ENCODE results near the gene C1RL. TPM values are rescaled to one million over a fixed set of nuclear protein-coding genes. Genes with fewer than 3 reads are reported as not detected.

Gene C1RL
- total RNA-seq (10 to 100 TPM; 14.6 to 17.0 (median 15.5) TPM), polyA plus RNA-seq (1 to 10 TPM; 2.7 to 6.2 (median 5.1) TPM)
- long read RNA-seq, donor 1, partial matches to known transcripts: 3 of 7 reads
- long read RNA-seq, donor 1, other reads (novel, unspliced or antisense): 1 of 7 reads
- long read RNA-seq, donor 2, partial matches to known transcripts: 3 of 11 reads
- long read RNA-seq, donor 2, other reads (novel, unspliced or antisense): 8 of 11 reads

- Histone ChIP-seq H3K27me3 (ENCODE audit: insufficient read depth in 3 of 3, low read length in 2 of 3) (no peaks in the 10 kb centered on the region), H3K27ac (peak within 1 kb of the TSS; percentile 80), H3K4me1 (peaks cover 14% of the 10 kb centered on the region), H3K9me3 (no peaks in the 10 kb centered on the region), H3K36me3 (ENCODE audit: insufficient read depth in 1 of 2, low read depth in 1 of 2) (peaks cover 0 to 10% of the 10 kb centered on the region in 2 donors), H3K4me3 (peak within 1 kb of the TSS; percentile 75)
- intact Hi-C loops (cut with DNase I): loop anchor here (1.0 kb wide), 2 partner anchors 49 to 165 kb away; partner anchors contain the start of genes C1S (in 2 of the 2) and C12orf57 (in 1 of the 2)
- peak; percentile 87 to 93 (median 88) for ATAC-seq
- TF ChIP-seq CTCF (IDR thresholded peaks at IDR 0.05): peak; percentile 98
- peak; percentile 93 to 95 for DNase-seq
- WGBS, 3 donors: 14 to 18% (median 15%) methylated on average over 20 to 23 of the region's 23 CpGs
Observed at GRCh38 chr12:7108796-7109571, at the start of gene C1RL. Gene C1RL (minus strand): TSS chr12:7109214. CDS start chr12:7109180, 34 bp downstream.

GRCh38 chr12:7157391-7157790, 48.4 kb upstream of the C1RL start:
- no peaks in the 10 kb centered on the region for H3K4me1 ChIP-seq
- no peaks in the 10 kb centered on the region for H3K27me3 ChIP-seq (ENCODE audit: insufficient read depth in 3 of 3, low read length in 2 of 3)
- no peak for DNase-seq
- H3K9me3 ChIP-seq: no peaks in the 10 kb centered on the region
- H3K27ac ChIP-seq: no peak overlapping the region
- intact Hi-C loops (cut with DNase I): no loop called here
- WGBS, 3 donors: 90 to 93% (median 92%) methylated on average over 17 of the region's 17 CpGs
- no peak for ATAC-seq
- no peaks in the 10 kb centered on the region for H3K36me3 ChIP-seq (ENCODE audit: insufficient read depth in 1 of 2, low read depth in 1 of 2)
- no peak overlapping the region for H3K4me3 ChIP-seq
- no peak for TF ChIP-seq CTCF (IDR thresholded peaks at IDR 0.05)

GRCh38 chr12:7156259-7157197, 47.5 kb upstream of the C1RL start:
- ATAC-seq: no peak
- no peak for TF ChIP-seq CTCF (IDR thresholded peaks at IDR 0.05)
- WGBS, 3 donors: 81 to 88% (median 81%) methylated on average over 24 of the region's 24 CpGs
- H3K36me3 ChIP-seq (ENCODE audit: insufficient read depth in 1 of 2, low read depth in 1 of 2): no peaks in the 10 kb centered on the region
- no peaks in the 10 kb centered on the region for H3K9me3 ChIP-seq
- no peak for DNase-seq
- no peak overlapping the region for H3K4me3 ChIP-seq
- intact Hi-C loops (cut with DNase I): no loop called here
- H3K27me3 ChIP-seq (ENCODE audit: insufficient read depth in 3 of 3, low read length in 2 of 3): no peaks in the 10 kb centered on the region
- no peak overlapping the region for H3K27ac ChIP-seq
- no peaks in the 10 kb centered on the region for H3K4me1 ChIP-seq

- whole genome bisulfite sequencing, 3 donors: 83 to 88% (median 86%) methylated on average over 8 of the region's 8 CpGs
- no peaks in the 10 kb centered on the region for H3K4me1 ChIP-seq
- no peaks in the 10 kb centered on the region for H3K9me3 ChIP-seq
- no peaks in the 10 kb centered on the region for H3K27me3 ChIP-seq (ENCODE audit: insufficient read depth in 3 of 3, low read length in 2 of 3)
- H3K36me3 ChIP-seq (ENCODE audit: insufficient read depth in 1 of 2, low read depth in 1 of 2): no peaks in the 10 kb centered on the region
- intact Hi-C loops (cut with DNase I): no loop called here
- TF ChIP-seq CTCF (IDR thresholded peaks at IDR 0.05): no peak
- H3K4me3 ChIP-seq: no peak overlapping the region
- no peak for DNase-seq
- H3K27ac ChIP-seq: no peak overlapping the region
- ATAC-seq: no peak
Observed at GRCh38 chr12:7155471-7156034, 46.5 kb upstream of the C1RL start.
